Astrocyte (in vitro differentiated cells and primary cell): ENCODE measurements around the gene CLCNKA. TPM values are rescaled to one million over a fixed set of nuclear protein-coding genes. Genes with fewer than 3 reads are reported as not detected.
"Not testable (repeated sequence)": the region's sequence is repeated elsewhere in the genome, so short reads cannot be mapped to it uniquely, and the experiment has no call there.

Source experiments
- DNase-seq: peaks from one replicate; pipeline ENCODE4 v3.0.0-alpha.2; 2010; ENCODE audit warnings: low read depth
- FAIRE-seq: peaks from 2 replicates; lab custom pipeline; 2011; peaks lifted over from hg19 to GRCh38; lab: Jason Lieb, UNC
- H2AFZ ChIP-seq: 2 replicates; pipeline ENCODE4 v1.6.0; 2012; ENCODE audit warnings: low read depth, low read length, inconsistent platforms
- H3K27ac ChIP-seq: 2 replicates; pipeline ENCODE4 v1.5.1; 2011; ENCODE audit warnings: low read depth, low read length, inconsistent platforms
- H3K27me3 ChIP-seq: 2 replicates; pipeline ENCODE4 v1.6.0; 2011; ENCODE audit warnings: low read length, inconsistent platforms; ENCODE audit not compliant: insufficient read depth
- H3K36me3 ChIP-seq: 2 replicates; pipeline ENCODE4 v1.5.1; 2011; ENCODE audit warnings: low read length, inconsistent platforms; ENCODE audit not compliant: insufficient read depth
- H3K4me1 ChIP-seq: 2 replicates; pipeline ENCODE4 v1.5.1; 2011; ENCODE audit warnings: low read length, inconsistent platforms; ENCODE audit not compliant: insufficient read depth
- H3K4me2 ChIP-seq: 2 replicates; pipeline ENCODE4 v1.6.0; 2012; ENCODE audit warnings: low read length, inconsistent platforms
- H3K4me3 ChIP-seq: 2 replicates; pipeline ENCODE4 v1.5.1; 2011; ENCODE audit warnings: low read depth, mild to moderate bottlenecking, low read length, inconsistent platforms; ENCODE audit not compliant: insufficient read depth
- H3K79me2 ChIP-seq: 2 replicates; pipeline ENCODE4 v1.6.0; 2012; ENCODE audit warnings: mild to moderate bottlenecking, low read length, inconsistent platforms; ENCODE audit not compliant: insufficient read depth
- H3K9ac ChIP-seq: 2 replicates; pipeline ENCODE4 v1.6.0; 2012; ENCODE audit warnings: mild to moderate bottlenecking, low read length, inconsistent platforms
- H3K9me3 ChIP-seq: 2 replicates; pipeline ENCODE4 v1.5.1; 2012; ENCODE audit warnings: low read depth, mild to moderate bottlenecking, low read length, inconsistent platforms; ENCODE audit not compliant: insufficient read depth
- H4K20me1 ChIP-seq: 2 replicates; pipeline ENCODE4 v1.6.0; 2012; ENCODE audit warnings: low read length, inconsistent platforms; ENCODE audit not compliant: insufficient read depth
- H3K27ac Mint-ChIP-seq: one replicate; pipeline ENCODE4 v1.8.0; 2021; ENCODE audit warnings: mild to moderate bottlenecking, mixed read lengths; ENCODE audit not compliant: unreplicated experiment
- H3K27me3 Mint-ChIP-seq: one replicate; pipeline ENCODE4 v1.8.0; 2021; ENCODE audit warnings: low read depth, mixed read lengths; ENCODE audit not compliant: unreplicated experiment
- H3K36me3 Mint-ChIP-seq: one replicate; pipeline ENCODE4 v1.8.0; 2021; ENCODE audit warnings: low read depth, mixed read lengths; ENCODE audit not compliant: unreplicated experiment
- H3K4me1 Mint-ChIP-seq: one replicate; pipeline ENCODE4 v1.8.0; 2021; ENCODE audit warnings: low read depth, mixed read lengths; ENCODE audit not compliant: unreplicated experiment
- H3K4me3 Mint-ChIP-seq: one replicate; pipeline ENCODE4 v1.8.0; 2021; ENCODE audit warnings: mild to moderate bottlenecking, moderate library complexity, mixed read lengths; ENCODE audit not compliant: unreplicated experiment
- H3K9me3 Mint-ChIP-seq: one replicate; pipeline ENCODE4 v1.8.0; 2021; ENCODE audit warnings: mild to moderate bottlenecking, mixed read lengths; ENCODE audit not compliant: unreplicated experiment
- CTCF ChIP-seq: IDR thresholded peaks from 2 replicates; pipeline ENCODE4 v1.5.1; 2011; ENCODE audit warnings: low read depth, mild to moderate bottlenecking, inconsistent platforms, low read length, moderate library complexity; ENCODE audit not compliant: insufficient read depth
- EZH2 ChIP-seq: IDR thresholded peaks from 2 replicates; pipeline ENCODE4 v1.6.1; 2012; ENCODE audit warnings: mild to moderate bottlenecking, low read length, inconsistent platforms; ENCODE audit not compliant: insufficient read depth
- total RNA-seq: library from RNA; stranded (reverse); gene quantifications from 2 replicates; pipeline ENCODE4 v1.2.1, GENCODE V29; 2021

CLCNKA gene
- total RNA-seq, 1 donor from 2014 or later: 0.16 TPM

GRCh38 chr1:16048573-16049189 lies 26.8 kb downstream of the CLCNKA start:
- Histone ChIP-seq H3K27ac (no peak overlapping the region), H2AFZ (peak overlapping the region; percentile 91), H3K9ac (peak overlapping the region; percentile 32), H3K36me3 (no peaks in the 10 kb centered on the region), H3K4me2 (peak overlapping the region; percentile 78), H3K4me1 (no peaks in the 10 kb centered on the region), H3K79me2 (no peaks in the 10 kb centered on the region), H3K9me3 (no peaks in the 10 kb centered on the region), H4K20me1 (no peaks in the 10 kb centered on the region), H3K27me3 (no peaks in the 10 kb centered on the region), H3K4me3 (peak overlapping the region; percentile 45)
- Mint-ChIP-seq H3K36me3 (no peaks in the 10 kb centered on the region), H3K27ac (no peak overlapping the region), H3K9me3 (no peaks in the 10 kb centered on the region), H3K4me1 (no peaks in the 10 kb centered on the region), H3K4me3 (peak overlapping the region; percentile 57), H3K27me3 (peaks cover 31% of the 10 kb centered on the region)
- TF ChIP-seq EZH2: no peak
- no peak for TF ChIP-seq CTCF
- DNase-seq: peak; percentile 19
- no peak for FAIRE-seq

GRCh38 chr1:16050328-16050727 lies 28.5 kb downstream of the CLCNKA start:
- Histone ChIP-seq H3K4me1 (no peaks in the 10 kb centered on the region), H3K27me3 (no peaks in the 10 kb centered on the region), H4K20me1 (no peaks in the 10 kb centered on the region), H3K9me3 (no peaks in the 10 kb centered on the region), H3K9ac (no peak overlapping the region), H3K36me3 (no peaks in the 10 kb centered on the region), H3K4me3 (no peak overlapping the region), H2AFZ (no peak overlapping the region), H3K27ac (no peak overlapping the region), H3K79me2 (no peaks in the 10 kb centered on the region), H3K4me2 (no peak overlapping the region)
- TF ChIP-seq CTCF (no peak), EZH2 (no peak)
- H3K36me3 Mint-ChIP-seq: no peaks in the 10 kb centered on the region
- no peaks in the 10 kb centered on the region for H3K4me1 Mint-ChIP-seq
- DNase-seq (no peak), FAIRE-seq (no peak)
- H3K27ac Mint-ChIP-seq: no peak overlapping the region
- H3K4me3 Mint-ChIP-seq: no peak overlapping the region
- peaks cover 27% of the 10 kb centered on the region for H3K27me3 Mint-ChIP-seq
- no peaks in the 10 kb centered on the region for H3K9me3 Mint-ChIP-seq

GRCh38 chr1:16051039-16051438 lies 29.2 kb downstream of the CLCNKA start:
- no peak for FAIRE-seq
- no peak overlapping the region for H3K4me3 Mint-ChIP-seq

GRCh38 chr1:16051949-16052348 lies 30.1 kb downstream of the CLCNKA start:
- H3K79me2 ChIP-seq, H3K4me1 ChIP-seq, H3K4me2 ChIP-seq, DNase-seq, H3K4me1 Mint-ChIP-seq, H3K27ac ChIP-seq, H3K36me3 ChIP-seq, H4K20me1 ChIP-seq, H3K27me3 ChIP-seq, H3K9me3 Mint-ChIP-seq, H3K4me3 Mint-ChIP-seq, FAIRE-seq, H3K27ac Mint-ChIP-seq, H3K36me3 Mint-ChIP-seq, H3K4me3 ChIP-seq, H3K9me3 ChIP-seq, H2AFZ ChIP-seq, H3K9ac ChIP-seq: not testable (repeated sequence)
- H3K27me3 Mint-ChIP-seq: peaks cover 20% of the 10 kb centered on the region

More at GRCh38 chr1:16051039-16051438, 29.2 kb downstream of the CLCNKA start:
- no peaks in the 10 kb centered on the region for H3K4me1 Mint-ChIP-seq
- no peaks in the 10 kb centered on the region for H4K20me1 ChIP-seq
- H3K4me2 ChIP-seq: no peak overlapping the region
- H3K9me3 Mint-ChIP-seq: no peaks in the 10 kb centered on the region
- no peak overlapping the region for H2AFZ ChIP-seq
- no peaks in the 10 kb centered on the region for H3K36me3 ChIP-seq
- DNase-seq: no peak
- H3K79me2 ChIP-seq: no peaks in the 10 kb centered on the region
- no peak overlapping the region for H3K9ac ChIP-seq
- no peak overlapping the region for H3K27ac ChIP-seq
- no peaks in the 10 kb centered on the region for H3K4me1 ChIP-seq
- H3K36me3 Mint-ChIP-seq: no peaks in the 10 kb centered on the region
- H3K27me3 ChIP-seq: no peaks in the 10 kb centered on the region
- H3K9me3 ChIP-seq: no peaks in the 10 kb centered on the region
- H3K27me3 Mint-ChIP-seq: peaks cover 23% of the 10 kb centered on the region
- H3K4me3 ChIP-seq: no peak overlapping the region
- TF ChIP-seq CTCF: no peak
- TF ChIP-seq EZH2: no peak
- H3K27ac Mint-ChIP-seq: no peak overlapping the region
